Renal cortical epithelial cell (primary cell): ENCODE measurements around the gene TECPR2. TPM values are rescaled to one million over a fixed set of nuclear protein-coding genes. Genes with fewer than 3 reads are reported as not detected.
"Not testable (repeated sequence)": the region's sequence is repeated elsewhere in the genome, so short reads cannot be mapped to it uniquely, and the experiment has no call there.

Experiments used
- DNase-seq: peaks from one replicate; pipeline ENCODE4 v3.0.0-alpha.2; 2011; ENCODE audit warnings: low read depth
- total RNA-seq: library from RNA; depleted of rRNA; stranded (reverse); fragments of >200 nt; gene quantifications from 2 replicates; pipeline ENCODE4 v1.2.3, GENCODE V29; 2014

The TECPR2 gene
- 13.7 and 40.1 TPM in 2 replicates for total RNA-seq

- DNase-seq: peak; percentile 88
Observed at GRCh38 chr14:102362545-102363181, at the start of gene TECPR2, which contains the start of gene CINP. TECPR2 (plus strand) TSS chr14:102362941; CDS start chr14:102376722, 13,781 bp downstream. CINP (minus strand) TSS chr14:102362890; CDS start chr14:102362851, 39 bp downstream.

- peak; percentile 55 for DNase-seq
Observed at GRCh38 chr14:102314242-102315011, 48.3 kb upstream of the TECPR2 start.

- DNase-seq: no peak
Observed at GRCh38 chr14:102315121-102315520, 47.6 kb upstream of the TECPR2 start.

GRCh38 chr14:102316338-102316742 is 46.4 kb upstream of the TECPR2 start:
- DNase-seq: peak; percentile 36

GRCh38 chr14:102316743-102317563 is 45.8 kb upstream of the TECPR2 start:
- DNase-seq: peak; percentile 80

- peak; percentile 32 for DNase-seq
Observed at GRCh38 chr14:102317564-102318248, 45.0 kb upstream of the TECPR2 start.

GRCh38 chr14:102318781-102319276 is 43.9 kb upstream of the TECPR2 start:
- no peak for DNase-seq

GRCh38 chr14:102319351-102320032 is 43.2 kb upstream of the TECPR2 start, which contains the start of gene ZNF839:
ZNF839 (plus strand) TSS chr14:102319746; CDS start chr14:102319766, 20 bp downstream.
- DNase-seq: peak; percentile 72

- DNase-seq: no peak
Observed at GRCh38 chr14:102320033-102320660, 42.6 kb upstream of the TECPR2 start.

- no peak for DNase-seq
Observed at GRCh38 chr14:102320671-102321455, 41.9 kb upstream of the TECPR2 start.

- no peak for DNase-seq
Observed at GRCh38 chr14:102321456-102322422, 41.0 kb upstream of the TECPR2 start.

- peak; percentile 78 for DNase-seq
Observed at GRCh38 chr14:102323102-102323501, 39.6 kb upstream of the TECPR2 start.

GRCh38 chr14:102325791-102326345 is 36.9 kb upstream of the TECPR2 start:
- DNase-seq: no peak

- no peak for DNase-seq
Observed at GRCh38 chr14:102326583-102326982, 36.2 kb upstream of the TECPR2 start.

- not testable (repeated sequence) for DNase-seq
Observed at GRCh38 chr14:102329381-102329780, 33.4 kb upstream of the TECPR2 start.

GRCh38 chr14:102330806-102331205 is 31.9 kb upstream of the TECPR2 start:
- DNase-seq: no peak

GRCh38 chr14:102333390-102333789 is 29.4 kb upstream of the TECPR2 start:
- no peak for DNase-seq
